Measurements from ENCODE around the gene SRD5A1. TPM values are rescaled to one million over a fixed set of nuclear protein-coding genes. Genes with fewer than 3 reads are reported as not detected.

SRD5A1 gene
- total RNA-seq, 6 experiments from 2014 or later, result 24.0 to 28.5 (median 26.6) TPM

DNA sequence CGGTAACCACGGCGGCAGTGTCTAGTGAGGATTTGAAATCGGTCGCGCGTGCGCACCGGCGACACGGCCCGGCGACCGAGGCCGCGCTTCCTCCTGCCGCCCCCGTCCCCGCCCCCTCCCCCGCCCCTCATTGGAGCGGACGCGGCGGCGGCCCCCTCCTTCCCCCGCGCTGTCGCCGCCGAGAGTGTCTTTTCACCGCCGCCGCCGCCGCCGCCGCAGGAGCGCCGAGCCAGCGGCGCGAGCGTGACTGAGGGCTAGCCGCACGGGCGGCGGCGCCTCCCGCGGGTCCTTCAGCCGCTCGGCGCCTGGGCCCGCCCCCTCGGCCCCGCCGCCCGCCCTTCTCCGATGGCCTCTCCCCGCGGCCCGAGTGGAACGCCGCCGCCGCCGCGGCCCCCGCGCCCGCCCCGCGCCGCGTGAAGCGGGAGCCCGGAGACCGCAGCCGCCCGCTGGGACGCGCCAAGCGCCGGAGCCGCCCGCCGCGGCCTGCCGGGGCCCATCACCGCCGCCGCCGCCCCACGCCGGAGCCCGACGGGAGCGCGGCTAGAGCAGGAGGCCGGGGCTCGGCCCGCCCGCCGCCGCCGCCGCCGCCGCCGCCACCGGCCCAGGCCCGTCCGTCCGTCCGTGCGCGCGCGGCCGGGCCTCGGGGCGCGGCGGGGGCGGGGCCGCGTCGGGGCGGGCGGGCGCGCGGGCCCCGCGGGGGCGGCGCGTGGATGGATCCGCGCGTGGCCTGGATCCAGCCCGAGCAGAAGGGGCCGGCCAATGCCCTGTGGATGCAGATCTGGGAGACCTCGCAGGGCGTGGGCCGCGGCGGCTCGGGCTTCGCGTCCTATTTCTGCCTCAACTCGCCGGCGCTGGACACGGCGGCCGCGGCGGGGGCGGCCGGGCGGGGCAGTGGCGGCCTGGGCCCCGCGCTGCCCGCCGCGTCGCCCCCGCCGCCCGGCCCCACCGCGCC lies 80.3 kb downstream of the SRD5A1 start, which contains the start of gene TENT4A:
Gene TENT4A, plus strand, starts transcription at position 159 of the 952 bp plus-strand sequence. Its CDS starts 552 bp downstream, at position 711.
- peaks cover 56% of the 10 kb centered on the region for H3K4me1 Mint-ChIP-seq (ENCODE audit: low read depth)
- peak within 1 kb of the TSS; percentile 90 for H3K4me3 Mint-ChIP-seq
- no peaks in the 10 kb centered on the region for H3K9me3 Mint-ChIP-seq
- peak within 1 kb of the TSS; percentile 97 for H3K27ac Mint-ChIP-seq
- DNase-seq, result no peak
- H3K36me3 Mint-ChIP-seq (ENCODE audit: low read depth), result peaks cover 8% of the 10 kb centered on the region; the same call in 1 of the 2 replicates
- H3K27me3 Mint-ChIP-seq (ENCODE audit: insufficient read depth), result peaks cover 1% of the 10 kb centered on the region; the same call in 1 of the 2 replicates
- TF ChIP-seq, protein P1, sequence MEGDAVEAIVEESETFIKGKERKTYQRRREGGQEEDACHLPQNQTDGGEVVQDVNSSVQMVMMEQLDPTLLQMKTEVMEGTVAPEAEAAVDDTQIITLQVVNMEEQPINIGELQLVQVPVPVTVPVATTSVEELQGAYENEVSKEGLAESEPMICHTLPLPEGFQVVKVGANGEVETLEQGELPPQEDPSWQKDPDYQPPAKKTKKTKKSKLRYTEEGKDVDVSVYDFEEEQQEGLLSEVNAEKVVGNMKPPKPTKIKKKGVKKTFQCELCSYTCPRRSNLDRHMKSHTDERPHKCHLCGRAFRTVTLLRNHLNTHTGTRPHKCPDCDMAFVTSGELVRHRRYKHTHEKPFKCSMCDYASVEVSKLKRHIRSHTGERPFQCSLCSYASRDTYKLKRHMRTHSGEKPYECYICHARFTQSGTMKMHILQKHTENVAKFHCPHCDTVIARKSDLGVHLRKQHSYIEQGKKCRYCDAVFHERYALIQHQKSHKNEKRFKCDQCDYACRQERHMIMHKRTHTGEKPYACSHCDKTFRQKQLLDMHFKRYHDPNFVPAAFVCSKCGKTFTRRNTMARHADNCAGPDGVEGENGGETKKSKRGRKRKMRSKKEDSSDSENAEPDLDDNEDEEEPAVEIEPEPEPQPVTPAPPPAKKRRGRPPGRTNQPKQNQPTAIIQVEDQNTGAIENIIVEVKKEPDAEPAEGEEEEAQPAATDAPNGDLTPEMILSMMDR (IDR thresholded peaks at IDR 0.05), result no peak

DNA sequence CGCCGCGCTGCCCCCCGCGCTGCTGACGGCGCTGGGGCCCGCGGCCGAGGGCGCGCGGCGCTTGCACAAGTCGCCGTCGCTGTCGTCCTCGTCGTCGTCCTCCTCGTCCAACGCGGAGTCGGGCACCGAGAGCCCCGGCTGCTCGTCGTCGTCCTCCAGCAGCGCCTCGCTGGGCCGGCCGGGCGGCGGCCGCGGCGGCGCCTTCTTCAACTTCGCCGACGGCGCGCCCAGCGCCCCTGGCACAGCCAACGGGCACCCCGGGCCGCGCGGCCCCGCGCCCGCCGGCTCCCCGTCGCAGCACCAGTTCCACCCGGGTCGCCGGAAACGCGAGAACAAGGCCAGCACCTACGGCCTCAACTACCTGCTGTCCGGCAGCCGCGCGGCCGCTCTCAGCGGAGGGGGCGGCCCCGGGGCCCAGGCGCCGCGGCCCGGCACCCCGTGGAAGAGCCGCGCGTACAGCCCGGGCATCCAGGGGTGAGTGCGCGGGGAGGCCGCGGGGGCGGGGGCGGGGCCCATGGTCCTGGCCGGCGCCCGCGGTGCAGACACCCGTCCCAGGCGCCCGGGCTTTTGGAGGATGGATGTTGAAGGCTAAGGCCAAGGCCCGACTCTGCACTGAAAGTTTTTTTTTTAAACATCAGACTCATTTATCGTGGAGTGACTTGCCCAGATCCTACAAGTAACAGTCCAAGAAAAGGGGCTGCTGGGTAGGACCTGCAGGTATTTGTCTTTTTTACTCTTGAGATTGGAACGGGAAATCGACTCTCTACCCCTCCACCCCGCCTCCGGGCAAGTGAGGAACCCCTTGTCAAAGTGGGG lies 81.2 kb downstream of the SRD5A1 start:
- Mint-ChIP-seq H3K27me3 (ENCODE audit: insufficient read depth) (peaks cover 1% of the 10 kb centered on the region; the same call in 1 of the 2 replicates), H3K36me3 (ENCODE audit: low read depth) (peaks cover 8% of the 10 kb centered on the region; the same call in 1 of the 2 replicates), H3K27ac (peak overlapping the region; percentile 45; the same call in 1 of the 2 replicates), H3K4me3 (peak overlapping the region; percentile 95), H3K4me1 (ENCODE audit: low read depth) (peaks cover 65% of the 10 kb centered on the region), H3K9me3 (no peaks in the 10 kb centered on the region)
- no peak for DNase-seq
- TF ChIP-seq, protein P1 (IDR thresholded peaks at IDR 0.05), result no peak

DNA sequence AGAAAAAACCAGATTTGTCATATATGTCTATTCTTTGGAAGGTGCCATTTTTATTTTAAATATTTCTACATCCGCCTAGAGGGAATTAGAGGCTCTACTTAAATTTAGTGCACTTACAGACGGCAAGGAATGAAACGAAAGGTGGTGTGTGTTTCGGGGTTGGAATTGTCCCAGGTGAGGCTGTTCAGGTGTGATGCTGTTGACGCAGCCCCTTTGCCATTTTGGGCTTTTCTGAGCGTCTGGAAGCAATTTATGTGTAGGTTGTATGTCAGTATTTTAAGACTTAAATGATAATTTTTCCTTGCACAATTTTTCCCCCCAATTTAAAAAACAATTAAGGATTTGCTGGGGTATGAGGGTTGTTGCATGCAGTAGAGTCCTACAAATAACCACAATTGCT lies 82.0 kb downstream of the SRD5A1 start:
- peaks cover 8% of the 10 kb centered on the region; the same call in 1 of the 2 replicates for H3K36me3 Mint-ChIP-seq (ENCODE audit: low read depth)
- H3K9me3 Mint-ChIP-seq, result no peaks in the 10 kb centered on the region
- H3K4me1 Mint-ChIP-seq (ENCODE audit: low read depth), result peaks cover 71% of the 10 kb centered on the region
- TF ChIP-seq, protein P1 (IDR thresholded peaks at IDR 0.05), result no peak
- no peak for DNase-seq
- peak overlapping the region; percentile 5; the same call in 1 of the 2 replicates for H3K27ac Mint-ChIP-seq
- peaks cover 1% of the 10 kb centered on the region; the same call in 1 of the 2 replicates for H3K27me3 Mint-ChIP-seq (ENCODE audit: insufficient read depth)
- H3K4me3 Mint-ChIP-seq, result peak overlapping the region; percentile 95

DNA sequence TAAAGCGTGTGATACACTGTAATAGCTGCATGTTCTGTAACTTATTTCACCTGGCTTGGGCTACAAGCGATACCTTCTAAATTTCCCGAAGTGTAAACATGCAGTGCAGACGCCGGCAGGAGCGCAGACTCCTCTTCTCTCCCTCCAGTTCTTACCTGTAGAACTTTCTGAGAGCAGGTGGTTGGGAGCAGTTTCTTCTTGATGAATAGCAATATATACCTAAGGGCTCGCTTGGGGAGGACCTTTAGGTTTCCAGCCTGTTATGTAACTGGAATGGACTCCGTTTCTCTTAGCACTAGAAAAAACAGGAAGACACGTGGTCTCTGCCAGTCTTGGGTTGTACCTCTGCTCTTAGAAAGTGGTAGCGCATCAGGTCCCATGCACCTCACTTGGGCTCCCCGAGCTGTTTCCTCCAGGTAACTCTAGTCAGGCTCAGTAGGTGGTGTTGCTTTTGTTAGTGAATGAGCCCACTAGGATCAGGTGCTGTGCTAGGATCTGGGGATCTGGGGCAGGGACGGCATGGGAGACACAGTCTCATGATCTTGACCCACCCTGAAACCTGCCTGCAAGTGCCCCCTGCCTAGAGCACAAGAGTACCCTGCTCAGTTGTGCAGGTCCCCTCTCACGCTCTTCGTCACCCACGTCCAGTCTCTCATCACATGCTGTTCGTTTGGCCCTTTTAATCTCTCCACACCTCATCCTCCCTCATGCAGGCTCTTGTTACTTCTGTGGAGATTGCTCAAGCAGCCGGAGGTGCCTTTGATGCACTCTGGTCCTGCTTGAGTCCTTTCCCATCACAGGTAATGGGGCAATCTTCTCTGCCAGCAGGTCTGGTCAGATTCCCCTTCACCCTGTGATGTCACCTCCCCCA lies 82.8 kb downstream of the SRD5A1 start:
- Mint-ChIP-seq H3K36me3 (ENCODE audit: low read depth) (peaks cover 8% of the 10 kb centered on the region; the same call in 1 of the 2 replicates), H3K27ac (peak overlapping the region; percentile 33), H3K27me3 (ENCODE audit: insufficient read depth) (no peaks in the 10 kb centered on the region), H3K4me3 (peak overlapping the region; percentile 95), H3K9me3 (no peaks in the 10 kb centered on the region), H3K4me1 (ENCODE audit: low read depth) (peaks cover 71% of the 10 kb centered on the region)
- TF ChIP-seq, protein P1 (IDR thresholded peaks at IDR 0.05), result no peak
- no peak for DNase-seq
